SU-DHL-6 (cell line): ENCODE results near the gene SIK3.

Experiments
- EZH2phosphoT487 ChIP-seq: fragments of 200-600 bp; sonication (generic), shearing (Covaris generic); conservative IDR thresholded peaks from 2 replicates; pipeline ENCODE4 v1.6.1; 2018; ENCODE audit warnings: mild to moderate bottlenecking, antibody characterized with exemption, low read length, moderate library complexity, mixed read lengths
- TF ChIP-seq, protein P1 (sequence below): fragments of 200-600 bp; sonication (generic); IDR thresholded peaks from one replicate; pipeline ENCODE4 v1.5.1; 2017; ENCODE audit warnings: antibody characterized with exemption, mild to moderate bottlenecking, low read length, moderate library complexity; ENCODE audit not compliant: insufficient read depth, poor library complexity, severe bottlenecking

DNA sequence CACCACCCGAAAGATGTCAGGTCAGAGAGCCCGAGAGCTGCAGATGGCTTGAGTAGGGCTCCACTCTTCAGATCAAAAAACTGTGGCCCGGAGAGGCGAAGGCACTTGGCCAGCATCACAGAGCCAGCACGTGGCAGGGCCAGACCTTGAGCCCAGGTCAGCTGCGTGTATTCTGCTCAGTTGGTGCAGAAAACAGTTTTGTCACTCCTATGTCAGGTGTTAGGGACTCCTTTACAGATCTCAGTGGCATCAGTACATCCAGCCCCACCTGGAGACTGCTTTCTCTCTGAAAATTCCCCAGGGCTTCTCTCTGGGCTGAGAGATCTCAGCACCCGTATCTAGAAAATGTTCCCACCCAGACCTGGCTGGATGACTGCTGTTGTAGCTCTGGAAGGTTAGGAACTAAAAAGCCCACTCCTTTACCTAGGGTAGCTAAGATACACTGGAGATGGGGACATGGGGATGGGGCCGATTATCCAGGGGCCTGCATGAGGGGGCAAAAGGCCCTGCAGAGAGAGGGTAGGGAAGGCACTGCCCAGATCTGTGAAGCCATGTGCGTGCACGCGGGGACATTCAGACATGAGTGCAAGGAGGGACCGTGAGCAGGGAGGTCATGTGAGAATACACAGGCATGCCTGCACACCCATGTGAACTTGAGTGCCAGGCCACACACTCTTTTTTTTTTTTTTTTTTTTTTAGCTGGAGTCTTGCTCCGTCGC, 264.3 kb downstream of the SIK3 start:
- TF ChIP-seq, protein P1, sequence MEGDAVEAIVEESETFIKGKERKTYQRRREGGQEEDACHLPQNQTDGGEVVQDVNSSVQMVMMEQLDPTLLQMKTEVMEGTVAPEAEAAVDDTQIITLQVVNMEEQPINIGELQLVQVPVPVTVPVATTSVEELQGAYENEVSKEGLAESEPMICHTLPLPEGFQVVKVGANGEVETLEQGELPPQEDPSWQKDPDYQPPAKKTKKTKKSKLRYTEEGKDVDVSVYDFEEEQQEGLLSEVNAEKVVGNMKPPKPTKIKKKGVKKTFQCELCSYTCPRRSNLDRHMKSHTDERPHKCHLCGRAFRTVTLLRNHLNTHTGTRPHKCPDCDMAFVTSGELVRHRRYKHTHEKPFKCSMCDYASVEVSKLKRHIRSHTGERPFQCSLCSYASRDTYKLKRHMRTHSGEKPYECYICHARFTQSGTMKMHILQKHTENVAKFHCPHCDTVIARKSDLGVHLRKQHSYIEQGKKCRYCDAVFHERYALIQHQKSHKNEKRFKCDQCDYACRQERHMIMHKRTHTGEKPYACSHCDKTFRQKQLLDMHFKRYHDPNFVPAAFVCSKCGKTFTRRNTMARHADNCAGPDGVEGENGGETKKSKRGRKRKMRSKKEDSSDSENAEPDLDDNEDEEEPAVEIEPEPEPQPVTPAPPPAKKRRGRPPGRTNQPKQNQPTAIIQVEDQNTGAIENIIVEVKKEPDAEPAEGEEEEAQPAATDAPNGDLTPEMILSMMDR: no peak
- no peak for TF ChIP-seq EZH2phosphoT487
